NCI-H2029 (cell line): ENCODE measurements around the gene CLK4.

Source experiments
- DNase-seq: peaks from one replicate; lab custom pipeline; 2025; lab: John Stamatoyannopoulos, UW

The CLK4 gene

GRCh38 chr5:178553517-178553916 lies 73.3 kb downstream of the CLK4 start:
- DNase-seq: no peak
